Measurements from ENCODE around the gene GALNT12. TPM values are rescaled to one million over a fixed set of nuclear protein-coding genes. Genes with fewer than 3 reads are reported as not detected.

The GALNT12 gene
- total and polyA plus RNA-seq, 2 experiments from 2014 or later: 14.6 to 23.6 TPM

- H3K4me1 ChIP-seq (ENCODE audit: insufficient read depth): no peaks in the 10 kb centered on the region
- H4K20me1 ChIP-seq (replicated peaks; ENCODE audit: insufficient read depth): peaks cover 5% of the 10 kb centered on the region; the same call in 1 of the 2 replicates
- H3K4me3 ChIP-seq: no peak overlapping the region
- no peaks in the 10 kb centered on the region for H3F3A ChIP-seq (replicated peaks; ENCODE audit: low read depth)
- no peaks in the 10 kb centered on the region for H3K79me2 ChIP-seq (replicated peaks; ENCODE audit: insufficient read depth)
- no peak for DNase-seq (ENCODE audit: low spot score)
- no peaks in the 10 kb centered on the region for H3K27me3 ChIP-seq (ENCODE audit: insufficient read depth)
- no peak overlapping the region for H3K27ac Mint-ChIP-seq
- no peak overlapping the region for H3K4me2 ChIP-seq
- H3K27me3 Mint-ChIP-seq (ENCODE audit: insufficient read depth, low read depth, poor library complexity): peaks cover 6% of the 10 kb centered on the region
- H3K4me3 Mint-ChIP-seq: no peak overlapping the region
- H3K4me1 Mint-ChIP-seq: no peaks in the 10 kb centered on the region
- no peak overlapping the region for H3K27ac ChIP-seq (ENCODE audit: low read depth)
- no peaks in the 10 kb centered on the region for H3K9me2 ChIP-seq (ENCODE audit: insufficient read depth)
- H3K9me3 Mint-ChIP-seq: no peaks in the 10 kb centered on the region; the same call in 2 of the 3 replicates
- ATAC-seq: no peak
- TF ChIP-seq POLR2AphosphoS5 (IDR thresholded peaks at IDR 0.05; ENCODE audit: low read depth) (no peak), JUNB (IDR thresholded peaks at IDR 0.05; ENCODE audit: unreplicated experiment) (no peak), CREB1 (CRISPR knock-in tag; IDR thresholded peaks at IDR 0.05; ENCODE audit: low read depth) (no peak), REST (IDR thresholded peaks at IDR 0.05; ENCODE audit: unreplicated experiment) (no peak), ETS1 (IDR thresholded peaks at IDR 0.05) (no peak), ZNF462 (CRISPR knock-in tag; IDR thresholded peaks at IDR 0.05) (no peak), EZH2phosphoT487 (IDR thresholded peaks at IDR 0.05; ENCODE audit: unreplicated experiment) (no peak), EZH2 (IDR thresholded peaks at IDR 0.05; ENCODE audit: low read depth, unreplicated experiment) (no peak), NANOG (IDR thresholded peaks at IDR 0.05; ENCODE audit: borderline replicate concordance) (no peak), ZNF114 (CRISPR knock-in tag; IDR thresholded peaks at IDR 0.05) (no peak)
- no peak overlapping the region for H2AFZ ChIP-seq
- peaks cover 19% of the 10 kb centered on the region; the same call in 1 of the 2 replicates for H3K36me3 ChIP-seq (ENCODE audit: insufficient read depth)
- H3K36me3 Mint-ChIP-seq (ENCODE audit: low read depth): peaks cover 55% of the 10 kb centered on the region
Measured at GRCh38 chr9:98766586-98766985, 40.9 kb upstream of the GALNT12 start.
